Hepatocyte (in vitro differentiated cells): Measurements from ENCODE around the gene ASXL3.

Source experiments
- CTCF ChIP-seq: fragments of 200-600 bp; sonication (generic); IDR thresholded peaks from 2 replicates; pipeline ENCODE4 v1.5.1; 2016; ENCODE audit warnings: antibody characterized with exemption, mild to moderate bottlenecking; ENCODE audit not compliant: poor library complexity
- EZH2 ChIP-seq: fragments of 200-600 bp; sonication (generic); IDR thresholded peaks from 2 replicates; pipeline ENCODE4 v1.6.1; 2016; ENCODE audit warnings: antibody characterized with exemption, mild to moderate bottlenecking, borderline replicate concordance
- EZH2phosphoT487 ChIP-seq: fragments of 200-600 bp; sonication (generic); IDR thresholded peaks from one replicate; pipeline ENCODE4 v1.6.1; 2018; ENCODE audit warnings: antibody characterized with exemption, mild to moderate bottlenecking, low read depth, moderate library complexity; ENCODE audit not compliant: unreplicated experiment, severe bottlenecking

GRCh38 chr18:33627114-33627513 is 49.1 kb downstream of the ASXL3 start:
- TF ChIP-seq EZH2 (no peak), CTCF (no peak), EZH2phosphoT487 (no peak)
